GM23338 (cell line): ENCODE results near the gene ZBED5.

Source experiments
- CREB1 ChIP-seq: fragments of 250-450 bp; sonication (Bioruptor Pico); IDR thresholded peaks from 2 replicates; pipeline ENCODE4 v1.5.0; 2020; ENCODE audit warnings: low read depth, mild to moderate bottlenecking, moderate library complexity
- CTCF ChIP-seq, 2 experiments: fragments of 200-600 bp in 1 of 2; sonication (generic) in 1 of 2; conservative IDR thresholded peaks; 2 replicates each; pipeline versions ENCODE4 v1.5.1 to v1.6.1; 2016 to 2017; ENCODE audit warnings: antibody characterized with exemption in 2 of 2, low read depth in 2 of 2, mild to moderate bottlenecking in 2 of 2, moderate library complexity in 1 of 2
- ETS1 ChIP-seq: IDR thresholded peaks from 2 replicates; pipeline ENCODE4 v1.6.1; 2016; ENCODE audit warnings: antibody characterized with exemption
- EZH2 ChIP-seq: fragments of 200-600 bp; sonication (generic); IDR thresholded peaks from one replicate; pipeline ENCODE4 v1.8.0; 2017; ENCODE audit warnings: antibody characterized with exemption, mild to moderate bottlenecking, low read depth; ENCODE audit not compliant: unreplicated experiment
- EZH2phosphoT487 ChIP-seq: fragments of 200-600 bp; sonication (generic); IDR thresholded peaks from one replicate; pipeline ENCODE4 v1.8.1; 2018; ENCODE audit warnings: antibody characterized with exemption; ENCODE audit not compliant: unreplicated experiment
- POLR2AphosphoS5 ChIP-seq: IDR thresholded peaks from 2 replicates; pipeline ENCODE4 v1.6.1; 2016; ENCODE audit warnings: antibody characterized with exemption, low read depth
- REST ChIP-seq: IDR thresholded peaks from one replicate; pipeline ENCODE4 v1.6.1; 2018; ENCODE audit warnings: antibody characterized with exemption; ENCODE audit not compliant: unreplicated experiment

GRCh38 chr11:10896493-10896892 lies 38.6 kb upstream of the ZBED5 start:
- TF ChIP-seq POLR2AphosphoS5 (no peak), EZH2 (no peak), CTCF (conservative IDR thresholded peaks at IDR 0.05; ENCODE audit: low read depth in 2 of 2) (no peak), CREB1 (CRISPR knock-in tag) (no peak), EZH2phosphoT487 (no peak), REST (no peak), ETS1 (no peak)
